HG03064 (cell line): Measurements from ENCODE around the gene INPP5A.

Source experiments
- ATAC-seq: cut with Tn5 transposase; IDR thresholded peaks from one replicate; pipeline ENCODE4 v1.9.1; 2021; ENCODE audit warnings: low read depth; ENCODE audit not compliant: unreplicated experiment

Gene INPP5A

GRCh38 chr10:132746801-132747625 is 209.4 kb downstream of the INPP5A start:
- no peak for ATAC-seq

GRCh38 chr10:132748135-132748534 is 210.5 kb downstream of the INPP5A start:
- no peak for ATAC-seq

GRCh38 chr10:132748545-132749370 is 211.2 kb downstream of the INPP5A start:
- ATAC-seq: no peak

- no peak for ATAC-seq
Observed at GRCh38 chr10:132749371-132749795, 211.8 kb downstream of the INPP5A start.

GRCh38 chr10:132750936-132751335 is 213.3 kb downstream of the INPP5A start:
- no peak for ATAC-seq

GRCh38 chr10:132752378-132752777 is 214.8 kb downstream of the INPP5A start:
- ATAC-seq: no peak

GRCh38 chr10:132752961-132753360 is 215.4 kb downstream of the INPP5A start:
- ATAC-seq: no peak

- no peak for ATAC-seq
Observed at GRCh38 chr10:132753596-132753995, 216.0 kb downstream of the INPP5A start.

GRCh38 chr10:132754071-132754470 is 216.5 kb downstream of the INPP5A start:
- ATAC-seq: no peak

GRCh38 chr10:132755166-132755711 is 217.7 kb downstream of the INPP5A start:
- ATAC-seq: no peak

GRCh38 chr10:132756591-132756990 is 219.0 kb downstream of the INPP5A start:
- no peak for ATAC-seq

- ATAC-seq: no peak
Observed at GRCh38 chr10:132757171-132757570, 219.6 kb downstream of the INPP5A start.

GRCh38 chr10:132758865-132759264 is 221.3 kb downstream of the INPP5A start:
- no peak for ATAC-seq

- ATAC-seq: no peak
Observed at GRCh38 chr10:132761395-132762060, 223.9 kb downstream of the INPP5A start.

- no peak for ATAC-seq
Observed at GRCh38 chr10:132762267-132762666, 224.7 kb downstream of the INPP5A start.

- ATAC-seq: no peak
Observed at GRCh38 chr10:132763545-132763944, 226.0 kb downstream of the INPP5A start.

GRCh38 chr10:132764108-132764507 is 226.5 kb downstream of the INPP5A start:
- no peak for ATAC-seq

- no peak for ATAC-seq
Observed at GRCh38 chr10:132765435-132765834, 227.8 kb downstream of the INPP5A start.

GRCh38 chr10:132766291-132766690 is 228.7 kb downstream of the INPP5A start:
- ATAC-seq: no peak

- no peak for ATAC-seq
Observed at GRCh38 chr10:132768346-132769248, 231.0 kb downstream of the INPP5A start.
